ENCODE data around the gene HDAC4. TPM values are rescaled to one million over a fixed set of nuclear protein-coding genes. Genes with fewer than 3 reads are reported as not detected.

HDAC4 gene
- total RNA-seq, 1 experiment from 2014 or later, result 32.0 TPM

DNA sequence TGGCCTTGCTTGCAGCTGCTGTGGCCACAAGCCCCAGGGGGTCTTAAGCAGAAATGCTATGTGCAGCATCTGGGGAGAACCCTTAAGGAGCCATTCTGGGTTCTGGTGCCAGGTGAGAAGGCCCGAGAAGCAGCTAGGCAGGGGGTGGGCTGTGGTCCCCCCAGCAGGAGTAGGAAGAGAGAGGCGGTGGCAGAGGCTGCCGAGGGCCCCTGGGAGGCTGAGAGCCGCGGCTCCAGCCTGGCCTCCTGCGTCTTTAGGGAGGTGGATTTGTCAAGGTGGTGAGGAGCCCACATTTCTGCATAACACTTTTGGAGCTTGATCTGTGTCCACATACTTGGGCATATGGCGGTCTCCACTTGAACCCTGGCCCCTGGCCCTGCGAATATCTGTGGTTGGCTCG, 356.5 kb downstream of the HDAC4 start:
- Histone ChIP-seq H2AFZ (ENCODE audit: low read length) (no peak overlapping the region), H4K5ac (ENCODE audit: insufficient read length, low read depth, low read length) (no peak overlapping the region), H2BK120ac (ENCODE audit: low read depth, low read length, poor library complexity, severe bottlenecking) (no peak overlapping the region), H3K56ac (ENCODE audit: insufficient read length, low read depth, low read length) (no peak overlapping the region), H3K23me2 (ENCODE audit: insufficient read length, low read depth, low read length, poor library complexity, severe bottlenecking) (no peaks in the 10 kb centered on the region), H3K4ac (ENCODE audit: low read depth, low read length) (no peak overlapping the region), H3K4me2 (ENCODE audit: insufficient read depth, insufficient read length, low read length) (no peak overlapping the region), H4K20me1 (ENCODE audit: control insufficient read depth, insufficient read depth, insufficient read length) (no peaks in the 10 kb centered on the region), H3K9me3 (ENCODE audit: control insufficient read depth, low read depth, low read length) (no peaks in the 10 kb centered on the region), H3K27ac (ENCODE audit: insufficient read length, low read depth, low read length) (no peak overlapping the region), H3K4me1 (ENCODE audit: insufficient read depth, low read length) (no peaks in the 10 kb centered on the region), H3K9ac (ENCODE audit: extremely low read depth, insufficient read length, low read length) (no peak overlapping the region), H2AK5ac (ENCODE audit: insufficient read length, low read length) (no peak overlapping the region), H3K79me1 (ENCODE audit: insufficient read depth, low read depth, low read length, poor library complexity, severe bottlenecking) (no peaks in the 10 kb centered on the region), H2BK5ac (ENCODE audit: insufficient read length, low read length) (no peak overlapping the region), H4K91ac (ENCODE audit: insufficient read length, low read depth, low read length) (no peak overlapping the region), H2BK20ac (ENCODE audit: low read depth, low read length, poor library complexity, severe bottlenecking) (no peak overlapping the region), H3K18ac (ENCODE audit: insufficient read length, low read depth, low read length) (no peak overlapping the region), H3T11ph (ENCODE audit: low read length) (no peak overlapping the region), H4K8ac (replicated peaks; ENCODE audit: insufficient read length, low read depth, low read length) (no peak overlapping the region), H3K14ac (ENCODE audit: insufficient read depth, low read length) (no peak overlapping the region), H2BK15ac (ENCODE audit: low read depth, low read length) (no peak overlapping the region), H3K79me2 (ENCODE audit: insufficient read depth, low read length) (no peaks in the 10 kb centered on the region), H3K23ac (ENCODE audit: insufficient read length, low read depth, low read length) (no peak overlapping the region), H2BK12ac (ENCODE audit: insufficient read length, low read depth, low read length) (no peak overlapping the region), H3K27me3 (ENCODE audit: insufficient read depth, low read length) (no peaks in the 10 kb centered on the region)
- DNase-seq, result no peak
- Mint-ChIP-seq H3K27ac (no peak overlapping the region), H3K27me3 (ENCODE audit: low read depth) (peaks cover 10% of the 10 kb centered on the region), H3K36me3 (ENCODE audit: insufficient read depth in 1 of 3, low read depth in 3 of 3) (no peaks in the 10 kb centered on the region), H3K9me3 (no peaks in the 10 kb centered on the region), H3K4me3 (no peak overlapping the region), H3K4me1 (no peaks in the 10 kb centered on the region)
- no CpG with 5 or more reads among the region's 9 CpGs for WGBS (ENCODE audit: extremely low coverage, insufficient read length, low lambda C conversion rate)
- TF ChIP-seq, protein P1, sequence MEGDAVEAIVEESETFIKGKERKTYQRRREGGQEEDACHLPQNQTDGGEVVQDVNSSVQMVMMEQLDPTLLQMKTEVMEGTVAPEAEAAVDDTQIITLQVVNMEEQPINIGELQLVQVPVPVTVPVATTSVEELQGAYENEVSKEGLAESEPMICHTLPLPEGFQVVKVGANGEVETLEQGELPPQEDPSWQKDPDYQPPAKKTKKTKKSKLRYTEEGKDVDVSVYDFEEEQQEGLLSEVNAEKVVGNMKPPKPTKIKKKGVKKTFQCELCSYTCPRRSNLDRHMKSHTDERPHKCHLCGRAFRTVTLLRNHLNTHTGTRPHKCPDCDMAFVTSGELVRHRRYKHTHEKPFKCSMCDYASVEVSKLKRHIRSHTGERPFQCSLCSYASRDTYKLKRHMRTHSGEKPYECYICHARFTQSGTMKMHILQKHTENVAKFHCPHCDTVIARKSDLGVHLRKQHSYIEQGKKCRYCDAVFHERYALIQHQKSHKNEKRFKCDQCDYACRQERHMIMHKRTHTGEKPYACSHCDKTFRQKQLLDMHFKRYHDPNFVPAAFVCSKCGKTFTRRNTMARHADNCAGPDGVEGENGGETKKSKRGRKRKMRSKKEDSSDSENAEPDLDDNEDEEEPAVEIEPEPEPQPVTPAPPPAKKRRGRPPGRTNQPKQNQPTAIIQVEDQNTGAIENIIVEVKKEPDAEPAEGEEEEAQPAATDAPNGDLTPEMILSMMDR (conservative IDR thresholded peaks at IDR 0.05), result no peak
